Activated CD8-positive, alpha-beta memory T cell treated with anti-CD3 and anti-CD28 coated beads for 4 hours (primary cell): ENCODE measurements around the gene ENOX1.
"Not testable (repeated sequence)": the region's sequence is repeated elsewhere in the genome, so short reads cannot be mapped to it uniquely, and the experiment has no call there.

Experiments used
- DNase-seq, 2 donors: peaks; one replicate each; pipeline ENCODE4 v3.0.0-alpha.2; 2020; ENCODE audit warnings: low read depth in 2 of 2

The ENOX1 gene

GRCh38 chr13:43356567-43356966 lies 430.2 kb downstream of the ENOX1 start:
- no peak for DNase-seq

DNA sequence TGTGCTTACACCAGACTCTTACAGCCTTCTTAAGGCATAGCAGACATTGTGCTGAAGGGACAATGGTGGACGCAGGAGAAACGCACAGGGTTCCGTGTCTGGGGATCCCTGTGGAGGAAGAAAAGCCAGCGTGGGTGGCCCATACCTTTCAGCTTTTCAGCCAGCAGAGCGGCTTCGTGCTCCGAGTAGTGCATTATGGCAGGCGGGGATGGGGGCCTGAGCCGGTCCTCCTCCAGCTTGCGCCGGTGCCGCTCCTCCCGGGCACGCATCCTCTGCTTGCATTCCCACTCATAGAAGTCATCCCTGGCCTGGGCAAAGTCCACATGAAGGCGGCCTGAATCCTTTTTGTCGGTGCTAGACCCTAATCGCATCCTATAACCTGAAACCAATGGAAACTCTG lies 431.0 kb downstream of the ENOX1 start:
- no peak for DNase-seq

DNA sequence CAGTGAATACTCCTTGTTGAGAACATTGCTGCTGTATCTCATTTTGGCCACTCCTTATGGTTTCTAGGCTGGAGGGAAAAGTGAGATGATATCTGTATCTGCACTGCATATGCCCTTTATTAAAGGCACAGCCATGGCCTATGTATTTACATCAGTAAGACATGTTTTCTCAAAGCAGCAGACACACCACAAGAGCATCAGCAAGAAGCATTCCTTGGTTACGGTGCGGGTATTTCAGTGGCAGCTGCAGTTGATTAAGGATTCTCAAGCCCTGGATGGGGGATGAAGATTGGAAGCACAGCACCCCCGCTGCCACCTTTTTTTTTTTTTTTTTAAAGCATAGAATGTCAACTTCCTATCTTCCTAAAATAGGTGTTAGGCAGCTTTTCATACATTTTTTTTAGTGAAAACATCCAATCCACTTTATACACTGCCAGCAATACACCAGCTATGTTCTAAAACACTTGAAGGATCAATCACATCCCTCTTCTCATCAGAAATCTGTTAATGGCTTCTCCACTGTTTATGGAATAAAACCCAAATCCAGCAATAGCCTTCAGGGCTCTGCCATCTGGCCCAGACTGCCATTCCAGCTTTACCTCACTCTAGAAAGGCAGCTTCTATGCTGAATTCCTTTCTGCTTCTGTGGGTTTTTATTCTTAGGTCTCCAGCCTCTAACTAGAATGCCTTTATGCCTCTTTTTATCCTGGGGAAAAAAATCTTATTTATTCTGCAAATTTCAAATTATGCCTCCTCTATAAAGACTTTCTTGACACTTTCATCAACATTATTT lies 432.4 kb downstream of the ENOX1 start:
- DNase-seq = no peak

GRCh38 chr13:43353631-43354030 lies 433.1 kb downstream of the ENOX1 start:
- no peak for DNase-seq

GRCh38 chr13:43351612-43352011 lies 435.2 kb downstream of the ENOX1 start:
- not testable (repeated sequence) for DNase-seq

- DNase-seq = no peak
Observed at GRCh38 chr13:43348397-43348796, 438.4 kb downstream of the ENOX1 start.

- no peak for DNase-seq
Observed at GRCh38 chr13:43347877-43348276, 438.9 kb downstream of the ENOX1 start.

- DNase-seq = no peak
Observed at GRCh38 chr13:43346427-43346826, 440.3 kb downstream of the ENOX1 start.

DNA sequence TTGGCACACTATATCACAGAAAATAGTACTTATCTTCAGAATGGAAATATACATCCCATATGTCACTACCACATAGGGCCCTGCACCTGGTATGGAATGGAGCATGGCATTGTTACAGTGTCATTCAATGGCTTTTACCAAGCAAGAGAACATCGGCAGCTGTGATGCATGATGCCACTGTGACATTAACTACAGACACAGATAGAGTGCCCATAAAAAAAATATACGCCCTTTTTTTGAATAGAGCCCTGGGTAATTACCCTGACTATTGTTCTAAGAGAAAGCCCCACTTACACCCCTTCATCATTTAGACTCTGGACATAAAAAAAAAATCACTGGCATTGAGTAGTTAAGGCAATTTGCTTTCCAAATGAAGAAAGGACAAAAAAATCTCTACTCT lies 443.1 kb downstream of the ENOX1 start:
- DNase-seq = no peak

DNA sequence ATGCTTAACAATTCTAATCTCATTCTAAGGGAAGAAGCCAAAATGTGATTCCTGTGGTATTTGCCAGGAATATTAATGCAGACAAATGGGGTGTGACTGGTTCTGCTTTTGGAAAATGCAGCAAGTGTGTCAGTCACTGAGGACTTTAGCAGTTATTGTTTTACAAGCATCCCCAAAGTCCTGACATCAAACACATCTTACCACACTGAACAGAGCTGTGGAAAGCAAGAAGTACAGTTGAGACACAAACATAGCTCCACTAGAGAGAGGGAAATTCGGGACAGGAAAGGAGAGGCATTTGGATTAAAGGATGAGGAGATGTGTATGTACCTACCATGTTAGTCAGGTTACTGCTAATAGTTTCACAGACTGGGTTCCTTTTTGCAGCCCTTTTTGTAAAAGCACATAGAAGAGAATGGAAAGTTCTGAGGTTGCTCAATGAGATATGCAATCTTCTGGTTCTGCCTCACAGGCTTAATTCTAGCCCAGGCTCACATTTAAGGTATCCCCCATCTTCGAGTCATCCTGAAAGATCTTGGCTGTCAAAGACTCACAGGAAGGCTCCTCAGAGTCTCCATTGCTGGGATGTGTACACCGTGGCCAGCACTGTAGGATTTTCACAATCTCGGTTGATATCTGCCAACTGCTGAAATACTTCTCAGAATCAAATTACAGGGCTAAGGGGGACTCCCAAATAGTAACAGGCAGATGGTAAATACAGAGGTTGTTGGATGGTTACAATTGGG lies 446.8 kb downstream of the ENOX1 start:
- no peak for DNase-seq

- no peak for DNase-seq
Observed at GRCh38 chr13:43339145-43339804, 447.5 kb downstream of the ENOX1 start.

DNA sequence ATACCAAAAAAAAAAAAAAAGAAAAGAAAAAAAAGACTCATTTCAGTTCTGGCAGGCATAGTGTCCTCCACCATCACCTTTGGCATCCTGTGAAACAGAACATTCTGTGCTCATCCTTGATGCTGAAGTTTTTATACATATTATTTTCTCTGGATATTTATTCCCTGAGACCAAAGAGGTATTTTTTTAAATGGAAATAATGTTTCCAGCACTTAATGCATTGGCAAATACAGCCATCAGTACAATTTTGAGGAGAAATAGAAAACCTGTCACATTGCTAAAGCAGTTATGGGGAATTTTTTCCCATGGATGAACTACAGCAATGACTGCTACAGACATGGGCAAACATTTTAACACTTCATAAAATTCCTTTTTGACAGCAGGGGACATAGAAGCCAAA lies 451.0 kb downstream of the ENOX1 start:
- DNase-seq = no peak

GRCh38 chr13:43333176-43333575 lies 453.6 kb downstream of the ENOX1 start:
- no peak for DNase-seq

GRCh38 chr13:43331672-43332071 lies 455.1 kb downstream of the ENOX1 start:
- DNase-seq = no peak

DNA sequence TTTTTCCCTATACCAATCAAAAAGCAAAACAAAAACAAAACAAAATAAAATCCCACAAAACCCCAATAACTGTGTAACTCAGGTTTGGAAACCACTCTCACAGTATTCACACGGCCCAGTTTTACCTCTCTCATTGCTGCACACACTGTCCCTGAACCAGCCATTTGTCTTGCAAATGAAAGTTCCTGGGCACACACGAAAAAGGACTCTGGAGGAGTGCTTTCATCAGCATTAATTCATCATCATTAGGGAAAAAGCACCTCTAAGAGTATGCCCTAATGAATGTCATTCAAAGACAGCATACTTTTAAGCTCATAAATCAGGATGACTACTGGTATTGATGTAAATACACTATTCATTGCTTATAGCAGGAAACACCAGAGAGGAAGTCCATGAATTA lies 457.1 kb downstream of the ENOX1 start:
- DNase-seq = no peak

GRCh38 chr13:43328907-43329306 lies 457.9 kb downstream of the ENOX1 start:
- DNase-seq = no peak

- DNase-seq = no peak
Observed at GRCh38 chr13:43326100-43326499, 460.7 kb downstream of the ENOX1 start.

DNA sequence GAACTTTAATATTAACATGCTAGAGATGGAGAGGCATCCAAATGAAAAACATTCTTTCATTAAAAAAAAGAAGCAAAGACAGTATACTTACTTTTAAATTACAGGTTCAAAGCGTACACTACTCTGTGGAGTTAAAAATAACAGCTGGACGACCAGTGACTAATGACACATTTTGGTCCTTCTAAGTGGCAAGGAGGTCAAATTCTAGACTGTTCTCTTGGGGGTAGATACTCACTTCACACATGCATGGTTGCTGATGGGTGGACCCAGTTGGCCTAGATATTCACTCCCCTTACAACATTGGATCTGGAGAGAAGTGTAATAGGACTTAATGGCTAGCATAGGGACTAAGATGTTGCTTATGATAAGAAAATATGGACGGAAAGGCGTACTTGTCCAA lies 461.1 kb downstream of the ENOX1 start:
- no peak for DNase-seq

- no peak for DNase-seq
Observed at GRCh38 chr13:43324129-43324528, 462.6 kb downstream of the ENOX1 start.

DNA sequence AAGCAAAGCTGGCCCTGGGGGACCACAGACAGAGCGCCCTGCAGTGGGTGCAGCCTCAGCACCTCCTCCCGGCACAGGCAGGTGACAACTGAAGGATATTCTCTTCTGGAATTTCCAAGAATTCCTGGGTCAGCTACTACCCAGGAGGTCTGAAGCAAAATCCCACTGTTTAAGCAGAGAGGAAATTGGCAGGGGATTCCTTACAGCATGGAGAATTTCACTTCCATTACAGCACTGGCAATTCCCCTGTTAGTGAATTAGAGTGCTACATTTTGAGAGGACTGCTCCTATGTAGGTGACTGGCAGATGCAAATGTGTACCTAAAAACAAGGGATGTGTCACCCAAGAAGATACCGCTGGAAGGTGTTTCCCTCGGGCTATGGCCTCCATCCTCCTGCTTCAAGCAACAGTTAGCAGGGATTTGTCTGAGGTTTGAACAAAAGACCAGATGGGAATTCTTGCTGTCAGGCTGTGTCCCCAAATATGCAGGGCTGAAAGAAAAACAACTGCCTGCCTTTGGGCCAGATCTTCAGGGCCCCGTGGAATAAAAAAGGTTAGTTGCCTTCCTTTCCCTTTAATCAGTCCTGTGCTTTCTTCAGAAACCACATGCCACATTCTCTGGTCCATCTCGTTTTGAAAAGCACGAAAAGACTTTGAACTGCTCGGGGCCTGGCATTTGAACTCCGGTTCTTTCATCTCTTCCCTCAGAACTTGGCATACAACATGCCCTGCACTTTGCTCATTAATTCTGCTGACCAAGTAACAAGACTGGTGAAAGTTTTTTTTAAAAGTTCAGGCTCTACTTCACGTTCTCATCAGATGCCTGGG lies 466.9 kb downstream of the ENOX1 start:
- no peak for DNase-seq

DNA sequence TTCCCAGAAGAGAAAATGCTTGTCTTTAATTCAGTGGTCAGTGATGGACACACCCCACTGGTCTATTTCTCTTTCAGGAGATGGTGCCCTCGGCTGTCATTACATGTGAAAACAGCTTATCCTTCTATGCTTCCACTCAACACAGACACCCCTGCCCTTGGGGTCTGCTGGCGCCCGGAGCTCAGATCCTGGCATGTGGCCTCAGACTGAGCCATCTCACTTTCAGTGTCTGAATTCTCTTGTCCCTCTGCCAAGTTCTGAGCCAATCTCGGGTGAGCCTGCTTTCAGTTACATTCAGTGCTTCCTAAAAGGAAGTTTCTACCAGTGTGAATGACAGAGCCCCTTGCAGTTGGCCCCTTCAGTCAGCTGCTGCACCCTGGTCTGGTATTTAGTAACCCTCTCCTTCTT lies 469.8 kb downstream of the ENOX1 start:
- DNase-seq = no peak

DNA sequence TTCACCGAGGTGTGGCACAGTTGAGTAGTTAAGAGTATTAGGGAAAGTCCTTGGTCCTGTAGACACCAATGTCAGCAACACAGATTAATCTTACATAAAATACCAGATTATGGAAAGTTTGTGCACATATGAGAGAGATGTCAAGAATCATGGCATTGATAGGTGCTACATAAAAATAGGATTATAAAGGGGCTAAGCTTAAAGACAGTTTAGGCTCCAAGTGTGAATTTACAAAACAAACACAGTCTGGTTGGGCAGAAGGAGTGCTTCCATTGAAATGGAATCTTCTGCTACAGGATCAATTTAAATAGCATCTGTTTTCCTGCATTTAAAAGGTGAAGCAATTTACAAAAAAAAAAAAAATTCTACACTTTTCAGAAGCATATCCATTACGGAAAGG lies 470.5 kb downstream of the ENOX1 start:
- DNase-seq = no peak
